GM12864 (cell line): ENCODE results near the gene SDK2.

Source experiments
- DNase-seq: peaks from one replicate; pipeline ENCODE4 v3.0.0-alpha.2; 2011; ENCODE audit warnings: low read depth
- H3K4me3 ChIP-seq: 2 replicates; pipeline ENCODE4 v1.5.1; 2011; ENCODE audit warnings: mild to moderate bottlenecking, low read depth, low read length, control low read depth
- TF ChIP-seq, protein P1 (sequence below): IDR thresholded peaks from 2 replicates; pipeline ENCODE4 v1.5.1; 2011; ENCODE audit warnings: low read depth, mild to moderate bottlenecking, moderate library complexity, low read length, control low read depth, inconsistent platforms; ENCODE audit errors: missing control alignments

SDK2 gene

GRCh38 chr17:73297934-73298861 lies 346.0 kb downstream of the SDK2 start:
- TF ChIP-seq, protein P1, sequence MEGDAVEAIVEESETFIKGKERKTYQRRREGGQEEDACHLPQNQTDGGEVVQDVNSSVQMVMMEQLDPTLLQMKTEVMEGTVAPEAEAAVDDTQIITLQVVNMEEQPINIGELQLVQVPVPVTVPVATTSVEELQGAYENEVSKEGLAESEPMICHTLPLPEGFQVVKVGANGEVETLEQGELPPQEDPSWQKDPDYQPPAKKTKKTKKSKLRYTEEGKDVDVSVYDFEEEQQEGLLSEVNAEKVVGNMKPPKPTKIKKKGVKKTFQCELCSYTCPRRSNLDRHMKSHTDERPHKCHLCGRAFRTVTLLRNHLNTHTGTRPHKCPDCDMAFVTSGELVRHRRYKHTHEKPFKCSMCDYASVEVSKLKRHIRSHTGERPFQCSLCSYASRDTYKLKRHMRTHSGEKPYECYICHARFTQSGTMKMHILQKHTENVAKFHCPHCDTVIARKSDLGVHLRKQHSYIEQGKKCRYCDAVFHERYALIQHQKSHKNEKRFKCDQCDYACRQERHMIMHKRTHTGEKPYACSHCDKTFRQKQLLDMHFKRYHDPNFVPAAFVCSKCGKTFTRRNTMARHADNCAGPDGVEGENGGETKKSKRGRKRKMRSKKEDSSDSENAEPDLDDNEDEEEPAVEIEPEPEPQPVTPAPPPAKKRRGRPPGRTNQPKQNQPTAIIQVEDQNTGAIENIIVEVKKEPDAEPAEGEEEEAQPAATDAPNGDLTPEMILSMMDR: no peak
- H3K4me3 ChIP-seq: no peak overlapping the region
- DNase-seq: no peak

DNA sequence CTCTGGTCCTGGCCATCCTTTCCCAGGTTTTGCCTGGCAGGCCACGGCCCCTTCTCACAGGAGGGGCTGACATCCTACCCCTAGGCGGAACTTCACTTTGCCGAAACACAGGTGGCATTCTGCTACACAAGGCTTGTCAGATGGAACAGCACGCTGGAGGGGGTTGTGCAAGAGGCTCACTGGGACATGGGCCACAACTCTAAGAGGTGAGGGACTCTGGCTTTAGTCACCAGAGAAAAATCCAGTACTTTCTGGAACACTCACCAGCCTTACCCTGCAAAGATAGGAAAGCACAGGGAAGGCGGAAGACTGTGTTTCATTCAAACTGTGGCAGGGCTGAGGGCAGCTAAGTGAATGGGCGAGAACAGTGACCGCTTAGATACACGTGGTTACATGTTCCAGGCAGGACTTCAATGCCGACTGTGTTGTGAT lies 350.7 kb downstream of the SDK2 start:
- no peak overlapping the region for H3K4me3 ChIP-seq
- TF ChIP-seq, protein P1: no peak
- no peak for DNase-seq

- no peak for DNase-seq
- no peak overlapping the region for H3K4me3 ChIP-seq
- TF ChIP-seq, protein P1: no peak
Observed at GRCh38 chr17:73293031-73293430, 351.2 kb downstream of the SDK2 start.

DNA sequence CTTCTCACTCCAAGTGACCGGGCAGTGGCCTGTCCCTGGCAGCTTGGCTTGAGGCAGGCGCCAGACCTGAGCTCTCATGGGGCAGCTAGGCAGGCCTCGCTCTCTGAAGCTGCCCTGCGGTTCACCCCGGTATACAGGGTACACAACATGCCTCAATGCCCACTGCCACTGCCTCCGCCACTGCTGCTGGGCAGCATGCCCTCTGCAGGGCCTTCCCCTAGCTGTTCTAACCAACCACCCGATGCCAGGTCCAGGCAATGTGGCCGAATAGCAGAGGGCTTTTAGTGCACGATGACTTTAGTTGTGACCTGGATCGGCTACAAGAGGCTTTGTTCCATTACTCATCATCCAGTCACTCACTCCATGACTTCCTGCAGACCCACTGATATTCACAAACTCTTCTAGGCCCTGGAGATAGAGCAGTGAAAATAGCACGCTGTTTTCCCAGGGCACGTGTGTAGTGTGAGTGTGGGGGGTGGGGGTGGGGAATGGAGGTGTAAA lies 352.2 kb downstream of the SDK2 start:
- no peak overlapping the region for H3K4me3 ChIP-seq
- TF ChIP-seq, protein P1: no peak
- DNase-seq: no peak

- H3K4me3 ChIP-seq: peak overlapping the region; percentile 33
- TF ChIP-seq, protein P1: no peak
- DNase-seq: no peak
Observed at GRCh38 chr17:73291260-73291801, 352.9 kb downstream of the SDK2 start.

DNA sequence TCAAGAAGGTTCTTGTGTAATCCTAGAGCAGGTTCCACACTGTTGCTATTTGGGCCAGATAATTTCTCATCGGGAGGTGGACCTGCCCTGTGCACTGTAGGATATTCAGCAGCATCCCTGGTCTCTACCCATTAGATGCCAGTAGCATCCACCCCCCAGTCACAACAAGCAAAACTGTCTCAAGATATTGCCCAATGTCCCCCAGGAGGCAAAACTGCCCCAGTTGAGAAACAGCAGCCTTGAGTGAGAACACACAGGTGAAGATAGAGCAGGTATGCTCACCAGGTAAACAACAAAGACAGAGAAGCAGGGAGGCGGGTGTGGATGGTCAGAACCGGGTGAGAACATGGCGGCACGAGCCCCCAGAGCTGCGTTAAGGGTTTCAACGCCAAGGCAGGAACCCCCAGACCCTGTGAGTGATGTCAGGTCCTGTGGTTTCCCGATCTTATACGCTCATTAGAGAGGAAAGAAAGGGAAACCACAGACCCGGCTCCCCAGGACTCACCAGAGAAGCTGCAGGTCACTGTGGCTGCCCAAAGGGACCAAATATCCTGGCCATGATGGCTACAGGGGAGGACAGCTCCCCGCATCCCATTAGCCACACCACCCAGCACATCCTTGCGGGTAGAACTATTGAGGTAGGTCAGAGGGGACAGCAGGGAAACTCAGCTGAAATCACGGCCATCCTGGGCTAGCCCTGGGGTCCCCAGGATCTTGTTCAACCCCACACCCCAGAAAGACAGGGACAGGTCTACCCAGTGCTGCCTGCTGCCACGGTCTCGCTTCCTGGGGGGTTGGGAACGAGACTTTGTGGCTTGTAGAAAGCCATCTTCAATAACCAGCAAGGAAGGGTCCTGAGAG lies 353.6 kb downstream of the SDK2 start:
- peak overlapping the region; percentile 33 for H3K4me3 ChIP-seq
- TF ChIP-seq, protein P1: no peak
- DNase-seq: no peak
